ENCODE measurements around the gene TBL1Y.

TBL1Y gene

GRCh38 chrY:6909118-6909521 is 1.4 kb upstream of the TBL1Y start:
- Histone ChIP-seq H3K27ac (ENCODE audit: poor library complexity, severe bottlenecking) (no peak overlapping the region), H3K27me3 (ENCODE audit: insufficient read depth, poor library complexity, severe bottlenecking) (peaks cover 56% of the 10 kb centered on the region), H3K4me1 (ENCODE audit: insufficient read depth, poor library complexity, severe bottlenecking) (no peaks in the 10 kb centered on the region), H3K9me3 (ENCODE audit: severe bottlenecking) (no peaks in the 10 kb centered on the region), H3K4me3 (ENCODE audit: severe bottlenecking) (no peak overlapping the region), H3K36me3 (ENCODE audit: low read depth) (no peaks in the 10 kb centered on the region)
- DNase-seq (ENCODE audit: low spot score): no peak
- no peak for ATAC-seq (ENCODE audit: low read depth)
- TF ChIP-seq, protein P1, sequence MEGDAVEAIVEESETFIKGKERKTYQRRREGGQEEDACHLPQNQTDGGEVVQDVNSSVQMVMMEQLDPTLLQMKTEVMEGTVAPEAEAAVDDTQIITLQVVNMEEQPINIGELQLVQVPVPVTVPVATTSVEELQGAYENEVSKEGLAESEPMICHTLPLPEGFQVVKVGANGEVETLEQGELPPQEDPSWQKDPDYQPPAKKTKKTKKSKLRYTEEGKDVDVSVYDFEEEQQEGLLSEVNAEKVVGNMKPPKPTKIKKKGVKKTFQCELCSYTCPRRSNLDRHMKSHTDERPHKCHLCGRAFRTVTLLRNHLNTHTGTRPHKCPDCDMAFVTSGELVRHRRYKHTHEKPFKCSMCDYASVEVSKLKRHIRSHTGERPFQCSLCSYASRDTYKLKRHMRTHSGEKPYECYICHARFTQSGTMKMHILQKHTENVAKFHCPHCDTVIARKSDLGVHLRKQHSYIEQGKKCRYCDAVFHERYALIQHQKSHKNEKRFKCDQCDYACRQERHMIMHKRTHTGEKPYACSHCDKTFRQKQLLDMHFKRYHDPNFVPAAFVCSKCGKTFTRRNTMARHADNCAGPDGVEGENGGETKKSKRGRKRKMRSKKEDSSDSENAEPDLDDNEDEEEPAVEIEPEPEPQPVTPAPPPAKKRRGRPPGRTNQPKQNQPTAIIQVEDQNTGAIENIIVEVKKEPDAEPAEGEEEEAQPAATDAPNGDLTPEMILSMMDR (IDR thresholded peaks at IDR 0.05; ENCODE audit: poor library complexity, severe bottlenecking): no peak

DNA sequence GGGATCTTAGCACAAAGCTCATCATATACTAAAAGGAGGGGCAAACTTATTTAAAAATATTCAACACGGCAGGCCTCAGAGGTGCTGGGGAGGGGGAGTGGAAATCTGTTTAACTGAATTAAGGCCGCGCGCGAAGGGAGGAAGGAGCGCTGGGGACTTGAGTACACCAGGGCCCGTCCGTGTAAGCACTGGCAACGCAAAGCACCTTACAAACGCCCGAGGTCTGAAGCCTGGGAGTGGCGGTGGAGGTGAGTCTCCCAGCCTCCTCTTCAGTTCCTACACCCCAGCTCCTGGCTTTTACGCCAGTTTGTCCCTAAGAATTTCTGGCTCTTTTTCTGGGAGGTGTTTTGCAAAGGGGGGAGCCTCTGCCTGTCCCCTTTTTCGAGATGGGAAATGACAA is 641 bp upstream of the TBL1Y start:
- Histone ChIP-seq H3K27me3 (ENCODE audit: insufficient read depth, poor library complexity, severe bottlenecking) (peaks cover 56% of the 10 kb centered on the region), H3K4me3 (ENCODE audit: severe bottlenecking) (no peak overlapping the region), H3K27ac (ENCODE audit: poor library complexity, severe bottlenecking) (no peak overlapping the region), H3K4me1 (ENCODE audit: insufficient read depth, poor library complexity, severe bottlenecking) (no peaks in the 10 kb centered on the region), H3K36me3 (ENCODE audit: low read depth) (no peaks in the 10 kb centered on the region), H3K9me3 (ENCODE audit: severe bottlenecking) (no peaks in the 10 kb centered on the region)
- DNase-seq (ENCODE audit: low spot score) (no peak), ATAC-seq (ENCODE audit: low read depth) (peak; percentile 62)
- TF ChIP-seq, protein P1 (IDR thresholded peaks at IDR 0.05; ENCODE audit: poor library complexity, severe bottlenecking): no peak

DNA sequence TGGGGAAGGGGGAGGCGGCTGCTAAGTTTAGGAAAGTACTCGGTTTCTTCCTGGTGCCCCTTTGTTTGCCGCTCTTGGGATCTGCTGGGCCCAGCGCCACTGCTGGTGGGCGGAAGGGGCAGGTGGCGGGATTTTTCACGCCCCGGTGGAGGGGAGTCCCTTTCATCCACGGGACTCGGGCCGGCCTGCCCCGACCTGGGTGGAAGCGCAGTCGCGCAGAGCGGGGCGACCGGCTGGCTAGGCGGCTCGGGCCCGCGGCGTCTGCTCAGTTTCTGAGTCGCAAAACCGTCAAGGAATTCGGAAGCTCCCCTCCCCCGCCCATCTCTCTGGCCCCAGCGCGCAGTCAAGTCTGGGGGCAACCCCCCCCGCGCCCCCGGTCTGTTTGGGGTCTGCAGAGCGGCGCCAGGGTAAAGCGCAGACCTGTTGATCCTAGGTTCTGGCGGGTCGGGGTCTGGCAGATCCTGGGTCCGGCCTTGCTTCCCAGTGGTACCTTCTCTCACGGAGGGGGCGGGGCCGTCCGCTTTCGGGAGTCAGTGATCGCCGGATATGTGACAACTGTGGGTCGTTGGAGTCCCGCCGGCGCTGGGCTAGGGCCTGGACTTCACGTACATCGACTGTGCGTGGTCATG is 870 bp downstream of the TBL1Y start, which contains the start of gene AMELY:
AMELY (minus strand) TSS at position 500 of the 629 bp plus-strand sequence. CDS start 39,144 bp downstream, outside the sequence.
- DNase-seq (ENCODE audit: low spot score) (peak; percentile 50), ATAC-seq (ENCODE audit: low read depth) (peak; percentile 9; the same call in 1 of the 3 replicates)
- no peak within 1 kb of the TSS for H3K27ac ChIP-seq (ENCODE audit: poor library complexity, severe bottlenecking)
- peak within 1 kb of the TSS; percentile 12 for H3K4me3 ChIP-seq (ENCODE audit: severe bottlenecking)
- no peaks in the 10 kb centered on the region for H3K4me1 ChIP-seq (ENCODE audit: insufficient read depth, poor library complexity, severe bottlenecking)
- TF ChIP-seq, protein P1 (IDR thresholded peaks at IDR 0.05; ENCODE audit: poor library complexity, severe bottlenecking): no peak
- peaks cover 56% of the 10 kb centered on the region for H3K27me3 ChIP-seq (ENCODE audit: insufficient read depth, poor library complexity, severe bottlenecking)
- no peaks in the 10 kb centered on the region for H3K36me3 ChIP-seq (ENCODE audit: low read depth)
- H3K9me3 ChIP-seq (ENCODE audit: severe bottlenecking): no peaks in the 10 kb centered on the region

DNA sequence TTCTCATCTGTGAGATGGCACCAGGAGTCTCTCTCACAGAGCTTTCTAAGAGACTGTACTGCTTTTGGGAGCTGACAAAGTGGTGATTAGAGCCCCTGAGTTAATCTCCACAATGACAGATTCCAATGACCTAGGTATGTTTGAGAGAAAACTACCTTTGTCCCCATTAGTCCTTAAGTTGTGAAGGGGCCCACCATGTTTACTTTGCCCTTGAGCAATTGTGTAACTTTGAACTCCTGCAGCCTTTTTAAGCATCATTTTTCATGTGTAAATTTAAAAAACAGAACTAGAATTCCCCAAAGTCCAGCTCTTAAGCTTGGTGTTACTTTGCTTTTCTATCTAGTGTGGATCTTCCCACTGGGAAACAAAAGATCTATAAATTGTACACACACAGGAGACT is 2.9 kb downstream of the TBL1Y start:
- Histone ChIP-seq H3K4me1 (ENCODE audit: insufficient read depth, poor library complexity, severe bottlenecking) (no peaks in the 10 kb centered on the region), H3K27me3 (ENCODE audit: insufficient read depth, poor library complexity, severe bottlenecking) (peaks cover 52% of the 10 kb centered on the region), H3K27ac (ENCODE audit: poor library complexity, severe bottlenecking) (no peak overlapping the region), H3K36me3 (ENCODE audit: low read depth) (no peaks in the 10 kb centered on the region), H3K4me3 (ENCODE audit: severe bottlenecking) (no peak overlapping the region), H3K9me3 (ENCODE audit: severe bottlenecking) (no peaks in the 10 kb centered on the region)
- ATAC-seq (ENCODE audit: low read depth) (no peak), DNase-seq (ENCODE audit: low spot score) (no peak)
- TF ChIP-seq, protein P1 (IDR thresholded peaks at IDR 0.05; ENCODE audit: poor library complexity, severe bottlenecking): no peak

GRCh38 chrY:6921061-6921460 is 10.6 kb downstream of the TBL1Y start:
- ATAC-seq (ENCODE audit: low read depth) (no peak), DNase-seq (ENCODE audit: low spot score) (no peak)
- no peak overlapping the region for H3K4me3 ChIP-seq (ENCODE audit: severe bottlenecking)
- TF ChIP-seq, protein P1 (IDR thresholded peaks at IDR 0.05; ENCODE audit: poor library complexity, severe bottlenecking): no peak
- H3K36me3 ChIP-seq (ENCODE audit: low read depth): no peaks in the 10 kb centered on the region
- H3K27ac ChIP-seq (ENCODE audit: poor library complexity, severe bottlenecking): no peak overlapping the region
- H3K9me3 ChIP-seq (ENCODE audit: severe bottlenecking): no peaks in the 10 kb centered on the region
- no peaks in the 10 kb centered on the region for H3K27me3 ChIP-seq (ENCODE audit: insufficient read depth, poor library complexity, severe bottlenecking)
- no peaks in the 10 kb centered on the region for H3K4me1 ChIP-seq (ENCODE audit: insufficient read depth, poor library complexity, severe bottlenecking)
